Thoracic aorta (tissue), 2 donors: ENCODE data around the gene PLA2G4A. TPM values are rescaled to one million over a fixed set of nuclear protein-coding genes. Genes with fewer than 3 reads are reported as not detected.
"Not testable (repeated sequence)": the region's sequence is repeated elsewhere in the genome, so short reads cannot be mapped to it uniquely, and the experiment has no call there.

ENCODE experiments used
- ATAC-seq: fragments of 150-250 bp; one replicate; pipeline ENCODE4 v1.8.0; 2017; ENCODE audit warnings: low read depth; ENCODE audit not compliant: insufficient number of reproducible peaks, low FRiP score
- DNase-seq: peaks from one replicate; pipeline ENCODE4 v3.0.0-alpha.2; 2020; ENCODE audit warnings: low spot score
- H3K27ac ChIP-seq, 2 donors: fragments of 200-600 bp; sonication (generic); 1 replicate in 1 of 2; 2 replicates in 1 of 2; pipeline ENCODE4 v1.5.1; 2016; ENCODE audit warnings: mild to moderate bottlenecking in 2 of 2, moderate library complexity in 2 of 2
- H3K27me3 ChIP-seq: fragments of 200-600 bp; sonication (generic); replicated peaks from 2 replicates; pipeline ENCODE4 v1.6.0; 2016; ENCODE audit warnings: mild to moderate bottlenecking; ENCODE audit not compliant: insufficient read depth
- H3K36me3 ChIP-seq: fragments of 200-600 bp; sonication (generic); one replicate; pipeline ENCODE4 v1.5.1; 2016
- H3K4me1 ChIP-seq, 2 donors: fragments of 200-600 bp; sonication (generic); 1 replicate in 1 of 2; 2 replicates in 1 of 2; pipeline versions ENCODE4 v1.5.1 to v1.6.0; 2016; ENCODE audit warnings: low read depth in 2 of 2, mild to moderate bottlenecking in 1 of 2; ENCODE audit not compliant: control insufficient read depth in 1 of 2
- H3K4me3 ChIP-seq: fragments of 200-600 bp; sonication (generic); 2 replicates; pipeline ENCODE4 v1.5.1; 2016; ENCODE audit warnings: mild to moderate bottlenecking
- H3K9me3 ChIP-seq: fragments of 200-600 bp; sonication (generic); 2 replicates; pipeline ENCODE4 v1.5.1; 2016
- total RNA-seq, 2 donors: library from RNA; depleted of rRNA; stranded (reverse); fragments of >200 nt; gene quantifications; one replicate each; pipeline versions ENCODE4 v1.1.0 to v1.2.3, GENCODE V29; 2016
- TF ChIP-seq, protein P1 (sequence below): fragments of 200-600 bp; sonication (generic); IDR thresholded peaks from one replicate; pipeline ENCODE4 v1.5.1; 2019; ENCODE audit warnings: antibody characterized with exemption

Gene PLA2G4A
- total RNA-seq, 2 donors from 2014 or later = 5.2 to 8.8 TPM

DNA sequence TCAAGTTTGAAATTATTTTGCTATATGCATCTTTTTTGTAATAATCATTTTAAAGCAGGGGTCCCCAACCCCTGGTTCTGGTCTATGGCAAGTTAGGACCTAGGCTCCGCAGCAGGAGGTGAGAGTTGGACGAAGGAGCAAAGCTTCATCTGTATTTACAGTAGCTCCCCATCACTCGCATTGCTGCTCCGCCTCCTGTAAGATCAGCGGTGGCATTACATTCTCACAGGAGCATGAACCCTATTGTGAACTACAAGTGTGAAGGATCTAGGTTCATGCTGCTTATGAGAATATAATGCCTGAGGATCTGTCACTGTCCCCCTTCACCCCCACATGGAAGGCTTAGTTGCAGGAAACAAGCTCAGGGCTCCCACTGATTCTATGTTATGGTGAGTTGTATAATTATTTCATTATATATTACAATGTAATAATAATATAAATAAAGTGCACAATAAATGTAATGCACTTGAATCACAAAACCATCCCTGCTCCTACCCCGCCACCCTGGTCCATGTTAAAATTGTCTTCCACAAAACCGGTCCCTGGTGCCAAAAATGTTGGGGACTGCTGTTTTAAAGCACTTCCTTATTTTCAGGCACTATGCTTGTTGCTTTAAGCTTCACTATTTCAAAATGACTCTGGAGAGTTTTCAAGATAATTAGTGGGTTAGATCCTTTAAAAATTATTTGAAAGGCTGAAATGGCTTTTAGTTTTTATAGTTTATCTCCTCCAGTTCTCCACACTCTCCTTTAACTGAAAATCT is 74.8 kb downstream of the PLA2G4A start:
- H3K4me3 ChIP-seq = no peak overlapping the region
- peaks cover 0 to 26% of the 10 kb centered on the region in 2 donors for H3K4me1 ChIP-seq
- H3K9me3 ChIP-seq = no peaks in the 10 kb centered on the region
- ATAC-seq = no peak
- H3K36me3 ChIP-seq = no peaks in the 10 kb centered on the region
- TF ChIP-seq, protein P1, sequence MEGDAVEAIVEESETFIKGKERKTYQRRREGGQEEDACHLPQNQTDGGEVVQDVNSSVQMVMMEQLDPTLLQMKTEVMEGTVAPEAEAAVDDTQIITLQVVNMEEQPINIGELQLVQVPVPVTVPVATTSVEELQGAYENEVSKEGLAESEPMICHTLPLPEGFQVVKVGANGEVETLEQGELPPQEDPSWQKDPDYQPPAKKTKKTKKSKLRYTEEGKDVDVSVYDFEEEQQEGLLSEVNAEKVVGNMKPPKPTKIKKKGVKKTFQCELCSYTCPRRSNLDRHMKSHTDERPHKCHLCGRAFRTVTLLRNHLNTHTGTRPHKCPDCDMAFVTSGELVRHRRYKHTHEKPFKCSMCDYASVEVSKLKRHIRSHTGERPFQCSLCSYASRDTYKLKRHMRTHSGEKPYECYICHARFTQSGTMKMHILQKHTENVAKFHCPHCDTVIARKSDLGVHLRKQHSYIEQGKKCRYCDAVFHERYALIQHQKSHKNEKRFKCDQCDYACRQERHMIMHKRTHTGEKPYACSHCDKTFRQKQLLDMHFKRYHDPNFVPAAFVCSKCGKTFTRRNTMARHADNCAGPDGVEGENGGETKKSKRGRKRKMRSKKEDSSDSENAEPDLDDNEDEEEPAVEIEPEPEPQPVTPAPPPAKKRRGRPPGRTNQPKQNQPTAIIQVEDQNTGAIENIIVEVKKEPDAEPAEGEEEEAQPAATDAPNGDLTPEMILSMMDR = no peak
- no peak for DNase-seq
- H3K27me3 ChIP-seq = no peaks in the 10 kb centered on the region
- H3K27ac ChIP-seq = no peak overlapping the region

DNA sequence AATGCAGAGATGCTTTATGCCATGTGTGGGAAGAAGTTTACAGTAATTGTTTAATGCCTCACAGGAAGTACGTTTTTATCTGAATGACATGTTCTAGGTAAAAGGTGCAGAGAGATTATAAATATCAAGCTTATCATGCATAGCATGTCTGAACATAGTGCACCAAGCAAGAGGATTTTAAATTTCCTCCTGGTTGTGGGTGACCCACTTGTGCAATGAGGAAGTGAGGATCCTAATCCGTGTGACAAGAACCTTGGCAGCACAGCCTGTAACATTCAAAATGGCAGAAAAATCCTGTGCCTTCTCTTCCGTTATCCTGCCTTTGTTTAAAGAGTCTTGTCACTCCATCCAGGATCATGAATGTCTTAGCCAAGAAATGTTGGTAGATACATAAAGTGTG is 75.6 kb downstream of the PLA2G4A start:
- Histone ChIP-seq H3K27me3 (no peaks in the 10 kb centered on the region), H3K27ac (no peak overlapping the region), H3K36me3 (no peaks in the 10 kb centered on the region), H3K4me1 (peaks cover 0 to 26% of the 10 kb centered on the region in 2 donors), H3K4me3 (no peak overlapping the region), H3K9me3 (no peaks in the 10 kb centered on the region)
- TF ChIP-seq, protein P1 = no peak
- ATAC-seq = no peak
- no peak for DNase-seq

DNA sequence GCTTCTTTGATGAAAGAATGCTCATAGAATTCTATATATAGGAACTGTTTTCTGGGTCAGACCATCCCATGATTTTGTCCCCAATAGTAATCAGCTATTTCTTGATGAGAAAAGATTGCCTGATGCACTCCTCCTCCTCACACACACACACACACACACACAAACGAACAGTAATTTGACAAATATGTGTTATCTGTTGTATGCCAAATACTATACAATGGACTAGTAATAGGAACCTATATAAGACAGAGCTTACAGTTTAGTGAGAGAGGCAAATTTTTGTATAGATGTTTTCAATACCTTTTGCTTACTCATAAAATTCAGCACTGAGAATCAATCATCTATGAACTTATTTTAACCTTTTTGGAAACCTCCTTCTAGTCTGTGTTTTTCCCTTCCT is 76.8 kb downstream of the PLA2G4A start:
- no peak overlapping the region for H3K27ac ChIP-seq
- TF ChIP-seq, protein P1 = no peak
- DNase-seq = no peak

DNA sequence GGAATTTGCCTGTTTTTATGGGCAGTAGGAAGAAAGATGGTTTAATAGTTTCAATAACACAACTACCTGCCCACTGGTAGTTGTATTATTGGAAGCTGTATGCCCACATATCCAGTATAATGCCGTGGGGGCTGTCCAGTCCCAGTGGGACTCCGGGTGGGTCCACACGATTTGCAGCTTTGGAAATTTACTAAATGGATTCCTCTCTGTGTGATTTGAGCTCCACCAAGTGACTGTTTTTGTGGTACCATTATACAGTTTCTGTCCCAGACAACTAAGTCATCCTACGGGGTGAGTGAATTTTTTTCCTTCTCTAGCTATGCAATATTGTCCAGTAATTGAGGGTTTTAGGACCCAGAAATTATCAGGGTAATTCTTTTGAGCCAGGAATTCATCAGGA is 86.8 kb downstream of the PLA2G4A start:
- TF ChIP-seq, protein P1 = no peak
- no peak overlapping the region for H3K27ac ChIP-seq
- no peak overlapping the region for H3K4me3 ChIP-seq
- H3K9me3 ChIP-seq = no peaks in the 10 kb centered on the region
- no peaks in the 10 kb centered on the region for H3K27me3 ChIP-seq
- DNase-seq (no peak), ATAC-seq (no peak)
- no peaks in the 10 kb centered on the region for H3K36me3 ChIP-seq
- peaks cover 0 to 18% of the 10 kb centered on the region in 2 donors for H3K4me1 ChIP-seq

More for the DNA sequence above, 76.8 kb downstream of the PLA2G4A start:
- no peak overlapping the region for H3K4me3 ChIP-seq
- ATAC-seq = no peak
- H3K9me3 ChIP-seq = no peaks in the 10 kb centered on the region
- H3K27me3 ChIP-seq = no peaks in the 10 kb centered on the region
- H3K4me1 ChIP-seq = peaks cover 0 to 17% of the 10 kb centered on the region in 2 donors
- H3K36me3 ChIP-seq = no peaks in the 10 kb centered on the region

DNA sequence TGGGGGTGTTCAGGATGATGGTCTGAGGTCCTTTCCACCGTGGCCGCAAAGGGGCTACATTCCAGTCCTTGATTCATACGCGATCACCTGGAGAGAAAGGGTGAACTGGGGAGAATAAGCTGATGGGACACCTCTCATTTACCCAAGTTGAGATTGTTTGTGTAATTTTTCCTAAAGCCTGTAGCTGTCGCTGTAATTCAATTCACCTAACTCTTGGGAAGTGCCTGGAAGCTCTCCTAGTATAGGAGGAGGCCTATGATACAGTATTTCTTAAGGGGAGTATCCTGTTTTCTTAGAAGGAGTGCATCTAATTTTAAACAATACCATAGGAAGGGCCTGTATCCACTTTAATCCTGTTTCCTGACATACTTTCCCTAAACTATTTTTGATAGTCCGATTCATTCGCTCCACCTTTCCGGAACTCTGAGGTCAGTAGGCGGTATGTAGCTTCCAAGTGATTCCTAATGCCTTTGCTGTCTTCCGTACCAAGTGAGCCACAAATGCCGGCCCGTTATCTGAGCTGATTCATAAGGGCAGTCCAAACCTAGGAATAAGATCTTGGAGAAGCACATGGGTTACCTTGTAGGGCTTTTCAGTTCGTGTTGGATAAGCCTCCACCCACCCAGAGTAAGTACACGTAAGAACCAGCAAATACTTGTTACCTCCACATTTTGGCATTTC is 88.5 kb downstream of the PLA2G4A start:
- not testable (repeated sequence) for H3K27me3 ChIP-seq, DNase-seq, H3K9me3 ChIP-seq, ATAC-seq, H3K27ac ChIP-seq, H3K4me3 ChIP-seq, H3K36me3 ChIP-seq, H3K4me1 ChIP-seq

DNA sequence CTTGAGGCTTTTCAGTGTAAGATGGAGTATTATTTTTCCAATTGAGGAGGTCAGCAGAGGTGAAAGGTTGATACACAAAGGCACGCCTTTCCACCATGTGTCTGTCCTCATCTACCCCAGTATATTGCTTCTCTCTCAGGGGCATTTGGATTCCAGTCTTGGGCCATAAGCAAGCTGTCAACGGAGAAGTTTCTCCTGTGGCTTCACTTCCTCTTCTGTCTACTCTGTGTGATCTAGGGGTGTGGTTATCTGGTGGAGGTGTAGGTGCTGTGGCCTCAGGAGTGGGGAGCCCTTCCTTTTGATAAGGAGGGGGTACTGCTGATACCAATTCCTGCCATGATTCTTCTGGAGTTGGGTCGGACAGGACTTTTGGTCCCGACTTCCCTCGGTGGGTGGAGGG is 92.6 kb downstream of the PLA2G4A start:
- not testable (repeated sequence) for H3K27me3 ChIP-seq, H3K9me3 ChIP-seq, H3K27ac ChIP-seq, H3K36me3 ChIP-seq, DNase-seq, H3K4me3 ChIP-seq, ATAC-seq, H3K4me1 ChIP-seq

DNA sequence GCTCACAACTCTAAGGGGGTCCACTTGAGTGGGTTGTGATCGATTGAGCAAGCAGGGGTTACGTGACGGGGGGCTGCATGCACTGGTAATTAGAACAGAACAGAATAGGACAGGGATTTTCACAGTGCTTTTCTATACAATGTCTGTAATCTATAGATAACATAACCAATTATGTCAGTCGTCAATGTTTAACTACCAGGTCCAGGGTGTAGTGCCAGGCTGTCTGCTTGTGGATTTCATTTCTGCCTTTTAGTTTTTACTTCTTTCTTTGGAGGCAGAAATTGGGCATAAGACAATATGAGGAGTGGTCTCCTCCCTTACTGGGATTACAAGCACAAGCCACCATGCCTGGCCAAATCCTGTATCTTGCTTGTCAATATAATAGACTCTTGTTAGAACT is 94.1 kb downstream of the PLA2G4A start:
- H3K36me3 ChIP-seq, H3K27me3 ChIP-seq, H3K9me3 ChIP-seq, H3K27ac ChIP-seq, DNase-seq, H3K4me3 ChIP-seq, ATAC-seq, H3K4me1 ChIP-seq: not testable (repeated sequence)
